GM18526 (cell line): ENCODE results near the gene CALHM5.

ENCODE experiments used
- POLR2A ChIP-seq: IDR thresholded peaks from 3 replicates; pipeline ENCODE4 v1.6.1; 2011; ENCODE audit not compliant: insufficient read length; ENCODE audit errors: extremely low read depth

The CALHM5 gene

GRCh38 chr6:116560130-116560529 is 48.7 kb downstream of the CALHM5 start:
- no peak for TF ChIP-seq POLR2A

GRCh38 chr6:116561377-116562018 is 50.1 kb downstream of the CALHM5 start:
- TF ChIP-seq POLR2A = no peak

- TF ChIP-seq POLR2A = no peak
Observed at GRCh38 chr6:116562019-116562403, 50.6 kb downstream of the CALHM5 start.

- no peak for TF ChIP-seq POLR2A
Observed at GRCh38 chr6:116562614-116563013, 51.2 kb downstream of the CALHM5 start.

GRCh38 chr6:116563830-116564229 is 52.4 kb downstream of the CALHM5 start:
- no peak for TF ChIP-seq POLR2A

- no peak for TF ChIP-seq POLR2A
Observed at GRCh38 chr6:116564311-116564710, 52.9 kb downstream of the CALHM5 start.

GRCh38 chr6:116564921-116565872 is 53.8 kb downstream of the CALHM5 start:
- no peak for TF ChIP-seq POLR2A

GRCh38 chr6:116568111-116568510 is 56.7 kb downstream of the CALHM5 start:
- no peak for TF ChIP-seq POLR2A

GRCh38 chr6:116568821-116569755 is 57.6 kb downstream of the CALHM5 start:
- no peak for TF ChIP-seq POLR2A

- TF ChIP-seq POLR2A = peak; percentile 84
Observed at GRCh38 chr6:116570856-116571682, 59.6 kb downstream of the CALHM5 start, which contains the start of gene RWDD1. RWDD1 (plus strand) TSS chr6:116571504; CDS start chr6:116571583, 79 bp downstream.

- TF ChIP-seq POLR2A = no peak
Observed at GRCh38 chr6:116571683-116572000, 60.2 kb downstream of the CALHM5 start.

GRCh38 chr6:116572162-116572561 is 60.7 kb downstream of the CALHM5 start:
- TF ChIP-seq POLR2A = no peak
